Measurements from ENCODE around the gene CCK. TPM values are rescaled to one million over a fixed set of nuclear protein-coding genes. Genes with fewer than 3 reads are reported as not detected.

CCK gene
- total and polyA plus RNA-seq, 2 experiments from 2014 or later = 3.1 to 4.2 TPM

DNA sequence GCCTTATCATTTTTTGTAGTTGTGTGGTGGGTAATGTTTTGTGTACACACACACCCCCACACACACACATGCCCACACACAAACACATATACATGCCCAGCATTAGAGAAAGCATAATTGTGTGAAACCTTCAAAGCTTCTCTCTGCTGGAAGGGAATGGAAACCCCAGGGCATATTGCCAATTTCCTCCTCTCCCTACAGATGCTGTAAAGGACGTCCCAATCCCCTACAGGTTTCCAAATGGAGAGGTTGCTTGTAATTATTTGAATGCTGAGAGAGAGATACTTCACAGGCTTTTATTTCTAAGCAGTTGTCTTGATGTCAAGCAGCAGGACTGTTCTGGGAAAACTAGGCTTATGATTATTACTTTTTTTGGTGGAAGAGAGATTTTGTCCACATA, 23.0 kb upstream of the CCK start:
- Mint-ChIP-seq H3K36me3 (ENCODE audit: low read depth) (peaks cover 11% of the 10 kb centered on the region), H3K27ac (no peak overlapping the region), H3K27me3 (ENCODE audit: insufficient read depth, low read depth, poor library complexity) (peaks cover 3% of the 10 kb centered on the region), H3K4me3 (no peak overlapping the region), H3K9me3 (peaks cover 35% of the 10 kb centered on the region), H3K4me1 (no peaks in the 10 kb centered on the region)
- 0 out of 2 replicates have a peak, but pooled peaks cover 9% of the 10 kb centered on the region for H3K9me2 ChIP-seq (ENCODE audit: insufficient read depth)
- H3K4me3 ChIP-seq = no peak overlapping the region
- TF ChIP-seq ZNF114 (CRISPR knock-in tag; IDR thresholded peaks at IDR 0.05) (no peak), ZNF331 (CRISPR knock-in tag; IDR thresholded peaks at IDR 0.05; ENCODE audit: low read depth) (no peak), EZH2phosphoT487 (IDR thresholded peaks at IDR 0.05; ENCODE audit: unreplicated experiment) (no peak), JUNB (IDR thresholded peaks at IDR 0.05; ENCODE audit: unreplicated experiment) (no peak), STAT1 (IDR thresholded peaks at IDR 0.05; ENCODE audit: unreplicated experiment) (no peak), CREB1 (CRISPR knock-in tag; IDR thresholded peaks at IDR 0.05; ENCODE audit: low read depth) (no peak)
- TF ChIP-seq, protein P1, sequence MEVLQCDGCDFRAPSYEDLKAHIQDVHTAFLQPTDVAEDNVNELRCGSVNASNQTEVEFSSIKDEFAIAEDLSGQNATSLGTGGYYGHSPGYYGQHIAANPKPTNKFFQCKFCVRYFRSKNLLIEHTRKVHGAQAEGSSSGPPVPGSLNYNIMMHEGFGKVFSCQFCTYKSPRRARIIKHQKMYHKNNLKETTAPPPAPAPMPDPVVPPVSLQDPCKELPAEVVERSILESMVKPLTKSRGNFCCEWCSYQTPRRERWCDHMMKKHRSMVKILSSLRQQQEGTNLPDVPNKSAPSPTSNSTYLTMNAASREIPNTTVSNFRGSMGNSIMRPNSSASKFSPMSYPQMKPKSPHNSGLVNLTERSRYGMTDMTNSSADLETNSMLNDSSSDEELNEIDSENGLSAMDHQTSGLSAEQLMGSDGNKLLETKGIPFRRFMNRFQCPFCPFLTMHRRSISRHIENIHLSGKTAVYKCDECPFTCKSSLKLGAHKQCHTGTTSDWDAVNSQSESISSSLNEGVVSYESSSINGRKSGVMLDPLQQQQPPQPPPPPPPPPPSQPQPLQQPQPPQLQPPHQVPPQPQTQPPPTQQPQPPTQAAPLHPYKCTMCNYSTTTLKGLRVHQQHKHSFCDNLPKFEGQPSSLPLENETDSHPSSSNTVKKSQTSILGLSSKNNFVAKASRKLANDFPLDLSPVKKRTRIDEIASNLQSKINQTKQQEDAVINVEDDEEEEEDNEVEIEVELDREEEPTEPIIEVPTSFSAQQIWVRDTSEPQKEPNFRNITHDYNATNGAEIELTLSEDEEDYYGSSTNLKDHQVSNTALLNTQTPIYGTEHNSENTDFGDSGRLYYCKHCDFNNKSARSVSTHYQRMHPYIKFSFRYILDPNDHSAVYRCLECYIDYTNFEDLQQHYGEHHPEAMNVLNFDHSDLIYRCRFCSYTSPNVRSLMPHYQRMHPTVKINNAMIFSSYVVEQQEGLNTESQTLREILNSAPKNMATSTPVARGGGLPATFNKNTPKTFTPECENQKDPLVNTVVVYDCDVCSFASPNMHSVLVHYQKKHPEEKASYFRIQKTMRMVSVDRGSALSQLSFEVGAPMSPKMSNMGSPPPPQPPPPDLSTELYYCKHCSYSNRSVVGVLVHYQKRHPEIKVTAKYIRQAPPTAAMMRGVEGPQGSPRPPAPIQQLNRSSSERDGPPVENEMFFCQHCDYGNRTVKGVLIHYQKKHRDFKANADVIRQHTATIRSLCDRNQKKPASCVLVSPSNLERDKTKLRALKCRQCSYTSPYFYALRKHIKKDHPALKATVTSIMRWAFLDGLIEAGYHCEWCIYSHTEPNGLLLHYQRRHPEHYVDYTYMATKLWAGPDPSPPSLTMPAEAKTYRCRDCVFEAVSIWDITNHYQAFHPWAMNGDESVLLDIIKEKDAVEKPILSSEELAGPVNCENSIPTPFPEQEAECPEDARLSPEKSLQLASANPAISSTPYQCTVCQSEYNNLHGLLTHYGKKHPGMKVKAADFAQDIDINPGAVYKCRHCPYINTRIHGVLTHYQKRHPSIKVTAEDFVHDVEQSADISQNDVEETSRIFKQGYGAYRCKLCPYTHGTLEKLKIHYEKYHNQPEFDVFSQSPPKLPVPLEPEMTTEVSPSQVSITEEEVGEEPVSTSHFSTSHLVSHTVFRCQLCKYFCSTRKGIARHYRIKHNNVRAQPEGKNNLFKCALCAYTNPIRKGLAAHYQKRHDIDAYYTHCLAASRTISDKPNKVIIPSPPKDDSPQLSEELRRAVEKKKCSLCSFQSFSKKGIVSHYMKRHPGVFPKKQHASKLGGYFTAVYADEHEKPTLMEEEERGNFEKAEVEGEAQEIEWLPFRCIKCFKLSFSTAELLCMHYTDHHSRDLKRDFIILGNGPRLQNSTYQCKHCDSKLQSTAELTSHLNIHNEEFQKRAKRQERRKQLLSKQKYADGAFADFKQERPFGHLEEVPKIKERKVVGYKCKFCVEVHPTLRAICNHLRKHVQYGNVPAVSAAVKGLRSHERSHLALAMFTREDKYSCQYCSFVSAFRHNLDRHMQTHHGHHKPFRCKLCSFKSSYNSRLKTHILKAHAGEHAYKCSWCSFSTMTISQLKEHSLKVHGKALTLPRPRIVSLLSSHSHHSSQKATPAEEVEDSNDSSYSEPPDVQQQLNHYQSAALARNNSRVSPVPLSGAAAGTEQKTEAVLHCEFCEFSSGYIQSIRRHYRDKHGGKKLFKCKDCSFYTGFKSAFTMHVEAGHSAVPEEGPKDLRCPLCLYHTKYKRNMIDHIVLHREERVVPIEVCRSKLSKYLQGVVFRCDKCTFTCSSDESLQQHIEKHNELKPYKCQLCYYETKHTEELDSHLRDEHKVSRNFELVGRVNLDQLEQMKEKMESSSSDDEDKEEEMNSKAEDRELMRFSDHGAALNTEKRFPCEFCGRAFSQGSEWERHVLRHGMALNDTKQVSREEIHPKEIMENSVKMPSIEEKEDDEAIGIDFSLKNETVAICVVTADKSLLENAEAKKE (CRISPR knock-in tag; IDR thresholded peaks at IDR 0.05) = no peak
- TF ChIP-seq, protein P2, sequence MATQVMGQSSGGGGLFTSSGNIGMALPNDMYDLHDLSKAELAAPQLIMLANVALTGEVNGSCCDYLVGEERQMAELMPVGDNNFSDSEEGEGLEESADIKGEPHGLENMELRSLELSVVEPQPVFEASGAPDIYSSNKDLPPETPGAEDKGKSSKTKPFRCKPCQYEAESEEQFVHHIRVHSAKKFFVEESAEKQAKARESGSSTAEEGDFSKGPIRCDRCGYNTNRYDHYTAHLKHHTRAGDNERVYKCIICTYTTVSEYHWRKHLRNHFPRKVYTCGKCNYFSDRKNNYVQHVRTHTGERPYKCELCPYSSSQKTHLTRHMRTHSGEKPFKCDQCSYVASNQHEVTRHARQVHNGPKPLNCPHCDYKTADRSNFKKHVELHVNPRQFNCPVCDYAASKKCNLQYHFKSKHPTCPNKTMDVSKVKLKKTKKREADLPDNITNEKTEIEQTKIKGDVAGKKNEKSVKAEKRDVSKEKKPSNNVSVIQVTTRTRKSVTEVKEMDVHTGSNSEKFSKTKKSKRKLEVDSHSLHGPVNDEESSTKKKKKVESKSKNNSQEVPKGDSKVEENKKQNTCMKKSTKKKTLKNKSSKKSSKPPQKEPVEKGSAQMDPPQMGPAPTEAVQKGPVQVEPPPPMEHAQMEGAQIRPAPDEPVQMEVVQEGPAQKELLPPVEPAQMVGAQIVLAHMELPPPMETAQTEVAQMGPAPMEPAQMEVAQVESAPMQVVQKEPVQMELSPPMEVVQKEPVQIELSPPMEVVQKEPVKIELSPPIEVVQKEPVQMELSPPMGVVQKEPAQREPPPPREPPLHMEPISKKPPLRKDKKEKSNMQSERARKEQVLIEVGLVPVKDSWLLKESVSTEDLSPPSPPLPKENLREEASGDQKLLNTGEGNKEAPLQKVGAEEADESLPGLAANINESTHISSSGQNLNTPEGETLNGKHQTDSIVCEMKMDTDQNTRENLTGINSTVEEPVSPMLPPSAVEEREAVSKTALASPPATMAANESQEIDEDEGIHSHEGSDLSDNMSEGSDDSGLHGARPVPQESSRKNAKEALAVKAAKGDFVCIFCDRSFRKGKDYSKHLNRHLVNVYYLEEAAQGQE (IDR thresholded peaks at IDR 0.05; ENCODE audit: unreplicated experiment) = no peak
- TF ChIP-seq, protein P3, sequence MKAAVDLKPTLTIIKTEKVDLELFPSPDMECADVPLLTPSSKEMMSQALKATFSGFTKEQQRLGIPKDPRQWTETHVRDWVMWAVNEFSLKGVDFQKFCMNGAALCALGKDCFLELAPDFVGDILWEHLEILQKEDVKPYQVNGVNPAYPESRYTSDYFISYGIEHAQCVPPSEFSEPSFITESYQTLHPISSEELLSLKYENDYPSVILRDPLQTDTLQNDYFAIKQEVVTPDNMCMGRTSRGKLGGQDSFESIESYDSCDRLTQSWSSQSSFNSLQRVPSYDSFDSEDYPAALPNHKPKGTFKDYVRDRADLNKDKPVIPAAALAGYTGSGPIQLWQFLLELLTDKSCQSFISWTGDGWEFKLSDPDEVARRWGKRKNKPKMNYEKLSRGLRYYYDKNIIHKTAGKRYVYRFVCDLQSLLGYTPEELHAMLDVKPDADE (IDR thresholded peaks at IDR 0.05) = no peak
- no peaks in the 10 kb centered on the region for H3K36me3 ChIP-seq (ENCODE audit: insufficient read depth)
- H3K4me2 ChIP-seq = no peak overlapping the region
- DNase-seq (ENCODE audit: low spot score) = no peak
- no peaks in the 10 kb centered on the region for H3K27me3 ChIP-seq (ENCODE audit: insufficient read depth)
- H3K79me2 ChIP-seq (replicated peaks; ENCODE audit: insufficient read depth) = no peaks in the 10 kb centered on the region
- no peaks in the 10 kb centered on the region for H3K4me1 ChIP-seq (ENCODE audit: insufficient read depth)
- no peaks in the 10 kb centered on the region for H3F3A ChIP-seq (replicated peaks; ENCODE audit: low read depth)
- ATAC-seq = no peak
- no peak overlapping the region for H3K27ac ChIP-seq (ENCODE audit: low read depth)
- no peak overlapping the region for H2AFZ ChIP-seq
- no peaks in the 10 kb centered on the region for H4K20me1 ChIP-seq (replicated peaks; ENCODE audit: insufficient read depth)

Data from GM23338 (cell line).